Stomach (tissue), 9 donors: Measurements from ENCODE around the gene THSD1. TPM values are rescaled to one million over a fixed set of nuclear protein-coding genes. Genes with fewer than 3 reads are reported as not detected.

Experiments
- DNase-seq, 2 donors: peaks; one replicate each; pipeline versions ENCODE4 v3.0.0 to v3.0.0-alpha.2; 2013 to 2019
- H3K27ac ChIP-seq, 5 donors: fragments of 200-600 bp in 4 of 5; sonication (generic) in 4 of 5; one replicate each; pipeline ENCODE4 v1.5.1; 2013 to 2019; ENCODE audit warnings: mild to moderate bottlenecking in 1 of 5, moderate library complexity in 1 of 5
- H3K27me3 ChIP-seq, 3 donors: fragments of 200-600 bp; sonication (generic); one replicate each; pipeline ENCODE4 v1.5.1; 2017 to 2019; ENCODE audit warnings: mixed run types in 1 of 3
- H3K36me3 ChIP-seq, 4 donors: fragments of 200-600 bp; sonication (generic); 1 replicate in 3 of 4; 2 replicates in 1 of 4; pipeline ENCODE4 v1.5.1; 2016 to 2019
- H3K4me1 ChIP-seq, 4 donors: fragments of 200-600 bp; sonication (generic); one replicate each; pipeline ENCODE4 v1.5.1; 2016 to 2019
- H3K4me3 ChIP-seq, 4 donors: fragments of 200-600 bp; sonication (generic) in 3 of 4; one replicate each; pipeline ENCODE4 v1.5.1; 2016 to 2019; ENCODE audit warnings: mild to moderate bottlenecking in 1 of 4
- H3K9me3 ChIP-seq, 4 donors: fragments of 200-600 bp; sonication (generic); one replicate each; pipeline ENCODE4 v1.5.1; 2016 to 2019
- EP300 ChIP-seq: sonication (generic); formaldehyde crosslinking; IDR thresholded peaks from one replicate; pipeline ENCODE4 v1.6.1; 2017; ENCODE audit warnings: antibody characterized with exemption
- POLR2A ChIP-seq, 4 donors: fragments of 450-650 bp; IDR thresholded peaks; one replicate each; pipeline ENCODE4 v1.6.1; 2016; ENCODE audit warnings: antibody characterized with exemption in 4 of 4, control low read depth in 2 of 4, mild to moderate bottlenecking in 1 of 4, moderate library complexity in 1 of 4
- POLR2AphosphoS5 ChIP-seq, 3 donors: sonication (generic); formaldehyde crosslinking; IDR thresholded peaks; one replicate each; pipeline ENCODE4 v1.6.1; 2016; ENCODE audit warnings: antibody characterized with exemption in 3 of 3
- WGBS, 5 donors: extraction: QIAGEN DNeasy Blood & Tissue Kit in 3 of 5; methylation state at CpG; one replicate each; pipeline versions ENCODE4 v1.1.5 to v1.1.7; 2013 to 2018; 5-methylcytosine and 5-hydroxymethylcytosine counted together
- intact Hi-C: fragments of 100-400 bp; cut with DNase I; formaldehyde crosslinking; loops from one replicate; pipeline ENCODE4 v1.15.1; 2023; ENCODE audit warnings: low total_unique reads
- polyA plus RNA-seq, 3 donors: library from polyadenylated mRNA; stranded (reverse); fragments of 200-250 nt; gene quantifications; one replicate each; pipeline ENCODE4 v1.2.3, GENCODE V29; 2013
- total RNA-seq, 5 donors: library from RNA; depleted of rRNA; stranded (reverse); fragments of >200 nt; gene quantifications; one replicate each; pipeline versions ENCODE4 v1.1.0 to v1.2.3, GENCODE V29; 2014 to 2016
- TF ChIP-seq, protein P1 (sequence below), 7 experiments: fragments of 450-650 bp in 4 of 7; fragments of 200-600 bp in 3 of 7; sonication (generic) in 3 of 7; IDR thresholded peaks; one replicate each; pipeline ENCODE4 v1.5.1; 2016 to 2019; ENCODE audit warnings: antibody characterized with exemption in 7 of 7, control low read depth in 2 of 7, mild to moderate bottlenecking in 1 of 7
- donor health status: healthy with polysubstance abuse.
- donor health status: Bipolar disorder and iron deficiency.
- donor health status: healthy.

Gene THSD1
- total and polyA plus RNA-seq, 8 donors, result 0.12 to 8.4 (median 1.1) TPM; not detected in 1

DNA sequence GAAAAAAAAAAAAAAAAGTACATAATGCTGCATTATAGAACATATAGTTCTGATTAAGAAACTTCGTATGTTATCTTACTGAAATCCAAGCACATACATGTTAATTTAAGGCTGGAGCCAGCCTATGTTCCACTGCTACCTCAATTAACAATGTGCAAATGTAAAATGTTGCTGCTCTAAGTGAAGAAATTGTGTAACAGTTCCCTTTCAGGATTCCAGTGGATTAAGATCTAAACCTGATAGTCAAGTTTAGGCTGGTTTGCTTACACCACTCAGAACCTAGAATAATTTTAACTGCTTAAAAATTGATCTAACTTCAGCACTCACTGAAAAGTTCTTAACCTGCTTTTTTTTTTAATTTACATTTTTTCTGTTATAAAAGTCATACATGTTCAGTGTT, 40.3 kb upstream of the THSD1 start:
- intact Hi-C loops, result no loop called here
- Histone ChIP-seq H3K27ac (no peak overlapping the region), H3K36me3 (peaks cover 0 to 22% (median 13%) of the 10 kb centered on the region in 4 donors), H3K9me3 (no peaks in the 10 kb centered on the region), H3K27me3 (no peaks in the 10 kb centered on the region), H3K4me1 (peaks cover 15 to 47% (median 31%) of the 10 kb centered on the region in 4 donors), H3K4me3 (no peak overlapping the region)
- 69 to 85% (median 82%) methylated on average over 1 of the region's 1 CpG for WGBS, 5 donors
- TF ChIP-seq EP300 (no peak), POLR2AphosphoS5 (IDR thresholded peaks at IDR 0.05) (no peak), POLR2A (IDR thresholded peaks at IDR 0.05) (no peak)
- TF ChIP-seq, protein P1, sequence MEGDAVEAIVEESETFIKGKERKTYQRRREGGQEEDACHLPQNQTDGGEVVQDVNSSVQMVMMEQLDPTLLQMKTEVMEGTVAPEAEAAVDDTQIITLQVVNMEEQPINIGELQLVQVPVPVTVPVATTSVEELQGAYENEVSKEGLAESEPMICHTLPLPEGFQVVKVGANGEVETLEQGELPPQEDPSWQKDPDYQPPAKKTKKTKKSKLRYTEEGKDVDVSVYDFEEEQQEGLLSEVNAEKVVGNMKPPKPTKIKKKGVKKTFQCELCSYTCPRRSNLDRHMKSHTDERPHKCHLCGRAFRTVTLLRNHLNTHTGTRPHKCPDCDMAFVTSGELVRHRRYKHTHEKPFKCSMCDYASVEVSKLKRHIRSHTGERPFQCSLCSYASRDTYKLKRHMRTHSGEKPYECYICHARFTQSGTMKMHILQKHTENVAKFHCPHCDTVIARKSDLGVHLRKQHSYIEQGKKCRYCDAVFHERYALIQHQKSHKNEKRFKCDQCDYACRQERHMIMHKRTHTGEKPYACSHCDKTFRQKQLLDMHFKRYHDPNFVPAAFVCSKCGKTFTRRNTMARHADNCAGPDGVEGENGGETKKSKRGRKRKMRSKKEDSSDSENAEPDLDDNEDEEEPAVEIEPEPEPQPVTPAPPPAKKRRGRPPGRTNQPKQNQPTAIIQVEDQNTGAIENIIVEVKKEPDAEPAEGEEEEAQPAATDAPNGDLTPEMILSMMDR (IDR thresholded peaks at IDR 0.05), result no peak
- no peak for DNase-seq

DNA sequence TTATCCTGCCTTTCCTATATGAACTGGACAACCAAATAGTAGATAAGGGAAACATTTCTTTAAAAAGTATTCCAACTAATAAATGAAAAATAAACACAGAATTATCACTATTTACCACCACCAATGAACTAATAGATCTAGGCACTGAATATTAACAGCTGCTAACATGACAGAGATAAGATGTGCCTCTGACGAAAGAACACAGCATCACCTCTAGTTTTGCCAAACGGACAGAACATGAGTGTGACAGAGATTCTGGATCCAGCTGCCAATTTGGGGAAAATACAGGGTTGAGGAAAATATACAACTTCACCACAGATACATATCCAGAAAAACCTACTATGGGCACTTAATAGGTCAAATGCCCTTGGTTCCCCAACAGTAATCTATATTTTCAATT, 26.5 kb upstream of the THSD1 start:
- WGBS, 5 donors, result 55 to 83% (median 70%) methylated on average over 2 of the region's 2 CpGs
- DNase-seq, result no peak
- intact Hi-C loops, result no loop called here
- Histone ChIP-seq H3K27ac (no peak overlapping the region), H3K4me3 (no peak overlapping the region), H3K36me3 (peaks cover 30 to 94% (median 87%) of the 10 kb centered on the region in 4 donors), H3K27me3 (no peaks in the 10 kb centered on the region), H3K4me1 (peaks cover 0 to 20% (median 10%) of the 10 kb centered on the region in 4 donors), H3K9me3 (no peaks in the 10 kb centered on the region)
- TF ChIP-seq EP300, result no peak
- TF ChIP-seq POLR2AphosphoS5 (IDR thresholded peaks at IDR 0.05), result no peak
- TF ChIP-seq POLR2A (IDR thresholded peaks at IDR 0.05), result no peak
- TF ChIP-seq, protein P1 (IDR thresholded peaks at IDR 0.05), result no peak

DNA sequence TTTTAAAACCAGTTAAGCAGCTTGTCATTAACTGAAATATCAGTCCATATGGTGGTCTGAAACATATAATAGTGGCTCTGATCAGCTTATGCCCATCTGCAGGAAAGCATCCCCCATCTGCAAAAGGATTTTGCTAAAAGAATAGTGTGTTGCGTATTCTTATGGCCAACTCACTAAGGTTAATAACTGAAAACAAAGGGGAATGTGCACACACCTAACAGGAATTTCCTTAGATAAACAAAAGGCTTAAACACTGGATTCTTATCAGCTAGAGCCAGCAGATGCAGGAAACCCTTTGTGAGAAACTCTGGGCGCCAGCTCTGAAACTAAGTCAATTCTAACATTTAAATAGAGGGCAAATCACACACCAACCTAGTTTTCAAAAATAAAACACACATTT, 22.3 kb upstream of the THSD1 start:
- H3K4me1 ChIP-seq, result peaks cover 0 to 21% (median 10%) of the 10 kb centered on the region in 4 donors
- 25 to 50% (median 31%) methylated on average over 2 of the region's 2 CpGs for WGBS, 5 donors
- peak; percentile 31 to 74 for DNase-seq
- H3K27me3 ChIP-seq, result no peaks in the 10 kb centered on the region
- TF ChIP-seq EP300 (no peak), POLR2AphosphoS5 (IDR thresholded peaks at IDR 0.05) (peak in 1 of 3 donors; percentile 39), POLR2A (IDR thresholded peaks at IDR 0.05) (no peak)
- TF ChIP-seq, protein P1 (IDR thresholded peaks at IDR 0.05), result no peak
- H3K9me3 ChIP-seq, result no peaks in the 10 kb centered on the region
- intact Hi-C loops, result no loop called here
- no peak overlapping the region for H3K4me3 ChIP-seq
- peak overlapping the region in 1 of 5 donors; percentile 14 for H3K27ac ChIP-seq
- H3K36me3 ChIP-seq, result peaks cover 26 to 91% (median 89%) of the 10 kb centered on the region in 4 donors

DNA sequence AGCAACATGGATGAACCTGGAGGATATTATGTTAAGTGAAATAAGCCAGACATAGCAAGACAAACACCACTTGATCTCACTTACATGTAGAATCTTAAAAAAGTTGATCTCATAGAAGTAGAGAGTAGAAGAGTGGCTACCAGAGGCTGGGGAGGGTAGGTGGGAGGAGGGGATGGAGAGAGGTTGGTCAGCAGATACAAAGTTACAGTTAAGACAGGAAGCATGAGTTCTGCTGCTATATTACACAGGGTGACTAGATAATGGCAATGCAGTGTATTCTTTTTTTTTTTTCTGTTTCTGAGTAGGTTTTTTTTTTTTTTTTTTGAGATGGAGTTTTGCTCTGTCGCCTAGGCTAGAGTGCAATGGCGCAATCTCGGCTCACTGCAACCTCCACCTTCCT, 15.2 kb upstream of the THSD1 start:
- TF ChIP-seq, protein P1 (IDR thresholded peaks at IDR 0.05), result no peak
- no peak for TF ChIP-seq EP300
- no peak for TF ChIP-seq POLR2AphosphoS5 (IDR thresholded peaks at IDR 0.05)
- TF ChIP-seq POLR2A (IDR thresholded peaks at IDR 0.05), result no peak
- H3K27me3 ChIP-seq, result no peaks in the 10 kb centered on the region
- H3K4me3 ChIP-seq, result no peak overlapping the region
- DNase-seq, result no peak
- H3K36me3 ChIP-seq, result peaks cover 39 to 100% (median 98%) of the 10 kb centered on the region in 4 donors
- H3K9me3 ChIP-seq, result no peaks in the 10 kb centered on the region
- no peaks in the 10 kb centered on the region for H3K4me1 ChIP-seq
- WGBS, 5 donors, result 76 to 98% (median 97%) methylated on average over 3 of the region's 3 CpGs
- intact Hi-C loops, result no loop called here
- H3K27ac ChIP-seq, result no peak overlapping the region
